Measurements from ENCODE around the gene LUZP4.

DNA sequence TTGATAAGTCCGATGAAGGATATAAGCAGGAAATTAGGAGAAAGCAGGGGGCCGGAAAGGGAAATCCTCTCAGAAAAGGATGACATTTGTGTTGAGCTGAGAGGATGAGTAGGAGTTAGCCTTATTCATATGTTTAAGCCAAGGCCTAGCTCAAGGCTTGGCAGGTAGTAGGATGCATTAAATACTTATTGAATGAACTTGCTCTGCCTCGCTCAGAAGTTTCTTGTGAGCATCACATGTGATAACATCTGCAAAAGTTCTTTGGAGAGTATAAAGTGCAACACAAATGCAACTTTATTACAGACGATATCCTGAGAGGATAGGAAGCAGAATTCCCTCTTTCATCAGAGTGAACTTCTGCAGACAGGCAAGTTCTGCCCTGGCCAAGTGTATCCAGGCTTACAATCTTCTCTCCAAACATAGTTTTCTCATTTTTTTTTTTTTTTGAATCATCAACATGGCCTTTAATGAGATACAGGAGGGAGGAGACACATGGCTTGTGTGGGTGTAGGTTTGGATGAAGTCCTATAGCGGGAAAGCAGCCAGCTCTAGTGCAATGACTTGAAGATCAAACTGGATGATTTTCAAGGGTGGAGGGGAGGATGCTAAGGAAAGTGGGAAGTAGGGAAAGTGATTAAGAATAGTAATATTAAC lies 48.1 kb downstream of the LUZP4 start:
- TF ChIP-seq, protein P1, sequence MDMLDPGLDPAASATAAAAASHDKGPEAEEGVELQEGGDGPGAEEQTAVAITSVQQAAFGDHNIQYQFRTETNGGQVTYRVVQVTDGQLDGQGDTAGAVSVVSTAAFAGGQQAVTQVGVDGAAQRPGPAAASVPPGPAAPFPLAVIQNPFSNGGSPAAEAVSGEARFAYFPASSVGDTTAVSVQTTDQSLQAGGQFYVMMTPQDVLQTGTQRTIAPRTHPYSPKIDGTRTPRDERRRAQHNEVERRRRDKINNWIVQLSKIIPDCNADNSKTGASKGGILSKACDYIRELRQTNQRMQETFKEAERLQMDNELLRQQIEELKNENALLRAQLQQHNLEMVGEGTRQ (CRISPR knock-in tag; IDR thresholded peaks at IDR 0.05): no peak
- TF ChIP-seq ELF4 (CRISPR knock-in tag; IDR thresholded peaks at IDR 0.05; ENCODE audit: low read depth) (no peak), TCF7 (CRISPR knock-in tag; IDR thresholded peaks at IDR 0.05; ENCODE audit: low read depth) (no peak), CREB1 (CRISPR knock-in tag; IDR thresholded peaks at IDR 0.05) (no peak), NFYB (CRISPR knock-in tag; conservative IDR thresholded peaks at IDR 0.05; ENCODE audit: low read depth) (no peak)
- TF ChIP-seq, protein P2, sequence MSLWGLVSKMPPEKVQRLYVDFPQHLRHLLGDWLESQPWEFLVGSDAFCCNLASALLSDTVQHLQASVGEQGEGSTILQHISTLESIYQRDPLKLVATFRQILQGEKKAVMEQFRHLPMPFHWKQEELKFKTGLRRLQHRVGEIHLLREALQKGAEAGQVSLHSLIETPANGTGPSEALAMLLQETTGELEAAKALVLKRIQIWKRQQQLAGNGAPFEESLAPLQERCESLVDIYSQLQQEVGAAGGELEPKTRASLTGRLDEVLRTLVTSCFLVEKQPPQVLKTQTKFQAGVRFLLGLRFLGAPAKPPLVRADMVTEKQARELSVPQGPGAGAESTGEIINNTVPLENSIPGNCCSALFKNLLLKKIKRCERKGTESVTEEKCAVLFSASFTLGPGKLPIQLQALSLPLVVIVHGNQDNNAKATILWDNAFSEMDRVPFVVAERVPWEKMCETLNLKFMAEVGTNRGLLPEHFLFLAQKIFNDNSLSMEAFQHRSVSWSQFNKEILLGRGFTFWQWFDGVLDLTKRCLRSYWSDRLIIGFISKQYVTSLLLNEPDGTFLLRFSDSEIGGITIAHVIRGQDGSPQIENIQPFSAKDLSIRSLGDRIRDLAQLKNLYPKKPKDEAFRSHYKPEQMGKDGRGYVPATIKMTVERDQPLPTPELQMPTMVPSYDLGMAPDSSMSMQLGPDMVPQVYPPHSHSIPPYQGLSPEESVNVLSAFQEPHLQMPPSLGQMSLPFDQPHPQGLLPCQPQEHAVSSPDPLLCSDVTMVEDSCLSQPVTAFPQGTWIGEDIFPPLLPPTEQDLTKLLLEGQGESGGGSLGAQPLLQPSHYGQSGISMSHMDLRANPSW (CRISPR knock-in tag; conservative IDR thresholded peaks at IDR 0.05; ENCODE audit: low read depth): no peak
- TF ChIP-seq, protein P3, sequence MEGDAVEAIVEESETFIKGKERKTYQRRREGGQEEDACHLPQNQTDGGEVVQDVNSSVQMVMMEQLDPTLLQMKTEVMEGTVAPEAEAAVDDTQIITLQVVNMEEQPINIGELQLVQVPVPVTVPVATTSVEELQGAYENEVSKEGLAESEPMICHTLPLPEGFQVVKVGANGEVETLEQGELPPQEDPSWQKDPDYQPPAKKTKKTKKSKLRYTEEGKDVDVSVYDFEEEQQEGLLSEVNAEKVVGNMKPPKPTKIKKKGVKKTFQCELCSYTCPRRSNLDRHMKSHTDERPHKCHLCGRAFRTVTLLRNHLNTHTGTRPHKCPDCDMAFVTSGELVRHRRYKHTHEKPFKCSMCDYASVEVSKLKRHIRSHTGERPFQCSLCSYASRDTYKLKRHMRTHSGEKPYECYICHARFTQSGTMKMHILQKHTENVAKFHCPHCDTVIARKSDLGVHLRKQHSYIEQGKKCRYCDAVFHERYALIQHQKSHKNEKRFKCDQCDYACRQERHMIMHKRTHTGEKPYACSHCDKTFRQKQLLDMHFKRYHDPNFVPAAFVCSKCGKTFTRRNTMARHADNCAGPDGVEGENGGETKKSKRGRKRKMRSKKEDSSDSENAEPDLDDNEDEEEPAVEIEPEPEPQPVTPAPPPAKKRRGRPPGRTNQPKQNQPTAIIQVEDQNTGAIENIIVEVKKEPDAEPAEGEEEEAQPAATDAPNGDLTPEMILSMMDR (IDR thresholded peaks at IDR 0.05): no peak
- TF ChIP-seq, protein P4, sequence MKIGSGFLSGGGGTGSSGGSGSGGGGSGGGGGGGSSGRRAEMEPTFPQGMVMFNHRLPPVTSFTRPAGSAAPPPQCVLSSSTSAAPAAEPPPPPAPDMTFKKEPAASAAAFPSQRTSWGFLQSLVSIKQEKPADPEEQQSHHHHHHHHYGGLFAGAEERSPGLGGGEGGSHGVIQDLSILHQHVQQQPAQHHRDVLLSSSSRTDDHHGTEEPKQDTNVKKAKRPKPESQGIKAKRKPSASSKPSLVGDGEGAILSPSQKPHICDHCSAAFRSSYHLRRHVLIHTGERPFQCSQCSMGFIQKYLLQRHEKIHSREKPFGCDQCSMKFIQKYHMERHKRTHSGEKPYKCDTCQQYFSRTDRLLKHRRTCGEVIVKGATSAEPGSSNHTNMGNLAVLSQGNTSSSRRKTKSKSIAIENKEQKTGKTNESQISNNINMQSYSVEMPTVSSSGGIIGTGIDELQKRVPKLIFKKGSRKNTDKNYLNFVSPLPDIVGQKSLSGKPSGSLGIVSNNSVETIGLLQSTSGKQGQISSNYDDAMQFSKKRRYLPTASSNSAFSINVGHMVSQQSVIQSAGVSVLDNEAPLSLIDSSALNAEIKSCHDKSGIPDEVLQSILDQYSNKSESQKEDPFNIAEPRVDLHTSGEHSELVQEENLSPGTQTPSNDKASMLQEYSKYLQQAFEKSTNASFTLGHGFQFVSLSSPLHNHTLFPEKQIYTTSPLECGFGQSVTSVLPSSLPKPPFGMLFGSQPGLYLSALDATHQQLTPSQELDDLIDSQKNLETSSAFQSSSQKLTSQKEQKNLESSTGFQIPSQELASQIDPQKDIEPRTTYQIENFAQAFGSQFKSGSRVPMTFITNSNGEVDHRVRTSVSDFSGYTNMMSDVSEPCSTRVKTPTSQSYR (CRISPR knock-in tag; IDR thresholded peaks at IDR 0.05): no peak
- TF ChIP-seq, protein P5, sequence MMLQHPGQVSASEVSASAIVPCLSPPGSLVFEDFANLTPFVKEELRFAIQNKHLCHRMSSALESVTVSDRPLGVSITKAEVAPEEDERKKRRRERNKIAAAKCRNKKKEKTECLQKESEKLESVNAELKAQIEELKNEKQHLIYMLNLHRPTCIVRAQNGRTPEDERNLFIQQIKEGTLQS (CRISPR knock-in tag; conservative IDR thresholded peaks at IDR 0.05): no peak
- TF ChIP-seq, protein P6, sequence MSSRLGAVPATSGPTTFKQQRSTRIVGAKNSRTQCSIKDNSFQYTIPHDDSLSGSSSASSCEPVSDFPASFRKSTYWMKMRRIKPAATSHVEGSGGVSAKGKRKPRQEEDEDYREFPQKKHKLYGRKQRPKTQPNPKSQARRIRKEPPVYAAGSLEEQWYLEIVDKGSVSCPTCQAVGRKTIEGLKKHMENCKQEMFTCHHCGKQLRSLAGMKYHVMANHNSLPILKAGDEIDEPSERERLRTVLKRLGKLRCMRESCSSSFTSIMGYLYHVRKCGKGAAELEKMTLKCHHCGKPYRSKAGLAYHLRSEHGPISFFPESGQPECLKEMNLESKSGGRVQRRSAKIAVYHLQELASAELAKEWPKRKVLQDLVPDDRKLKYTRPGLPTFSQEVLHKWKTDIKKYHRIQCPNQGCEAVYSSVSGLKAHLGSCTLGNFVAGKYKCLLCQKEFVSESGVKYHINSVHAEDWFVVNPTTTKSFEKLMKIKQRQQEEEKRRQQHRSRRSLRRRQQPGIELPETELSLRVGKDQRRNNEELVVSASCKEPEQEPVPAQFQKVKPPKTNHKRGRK (CRISPR knock-in tag; IDR thresholded peaks at IDR 0.05; ENCODE audit: borderline replicate concordance): no peak

Data from WTC11 (cell line).